HG03442 (cell line): ENCODE results near the gene ZNF780A.
"Not testable (repeated sequence)": the region's sequence is repeated elsewhere in the genome, so short reads cannot be mapped to it uniquely, and the experiment has no call there.

Experiments
- ATAC-seq: cut with Tn5 transposase; IDR thresholded peaks from one replicate; pipeline ENCODE4 v1.9.1; 2021; ENCODE audit warnings: mild to moderate bottlenecking, moderate library complexity; ENCODE audit not compliant: unreplicated experiment

Gene ZNF780A

DNA sequence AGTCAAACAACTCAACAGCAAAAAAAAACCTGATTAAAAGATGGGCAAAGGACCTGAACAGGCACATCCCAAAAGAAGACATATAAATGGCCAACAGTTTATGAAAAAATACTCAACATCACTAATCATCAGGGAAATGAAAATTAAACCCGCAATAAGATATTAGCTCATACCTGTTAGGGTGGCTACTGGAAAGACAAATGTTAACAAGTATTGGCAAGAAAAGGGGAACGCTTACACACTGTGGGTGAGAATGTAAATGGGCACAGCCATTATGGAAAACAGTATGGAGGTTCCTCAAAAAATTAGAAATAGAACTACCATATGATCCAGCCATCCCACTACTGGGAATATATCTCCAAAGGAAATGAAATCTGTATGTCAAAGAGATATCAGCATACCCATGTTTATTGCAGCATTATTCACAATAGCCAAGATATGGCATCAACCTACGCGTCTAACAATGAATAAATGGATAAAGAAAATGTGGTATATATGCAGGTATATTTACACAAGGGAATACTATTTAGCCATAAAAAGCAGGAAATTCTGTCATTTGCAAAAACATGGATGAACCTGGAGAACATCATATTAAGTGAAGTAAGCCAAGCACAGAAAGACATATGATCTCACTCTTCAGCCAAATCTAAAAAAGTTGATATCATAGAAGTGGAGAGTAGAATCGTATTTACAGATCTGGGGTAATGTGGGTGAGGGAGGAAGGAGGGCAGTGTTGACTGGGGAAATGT is 2.3 kb downstream of the ZNF780A start:
- ATAC-seq: no peak

DNA sequence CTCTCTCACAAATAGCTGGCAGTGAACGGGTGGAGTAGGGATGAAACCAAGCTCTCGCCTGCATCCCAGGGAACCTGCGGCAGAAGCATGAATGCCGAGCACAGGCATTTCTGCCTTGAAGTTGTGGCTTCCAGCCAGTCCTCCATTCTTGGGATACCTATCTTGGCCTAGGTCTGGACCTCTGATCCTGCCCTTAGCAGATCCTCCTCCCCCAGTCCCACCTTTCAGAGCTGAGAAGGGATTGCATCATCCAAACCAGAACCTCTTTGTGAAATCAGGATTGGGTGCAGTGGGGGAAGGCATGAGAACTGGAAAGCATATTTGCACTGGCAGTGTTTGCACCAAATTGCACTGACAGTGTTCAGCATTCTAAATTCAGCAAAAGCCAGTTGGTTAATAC is 5.8 kb downstream of the ZNF780A start:
- no peak for ATAC-seq

DNA sequence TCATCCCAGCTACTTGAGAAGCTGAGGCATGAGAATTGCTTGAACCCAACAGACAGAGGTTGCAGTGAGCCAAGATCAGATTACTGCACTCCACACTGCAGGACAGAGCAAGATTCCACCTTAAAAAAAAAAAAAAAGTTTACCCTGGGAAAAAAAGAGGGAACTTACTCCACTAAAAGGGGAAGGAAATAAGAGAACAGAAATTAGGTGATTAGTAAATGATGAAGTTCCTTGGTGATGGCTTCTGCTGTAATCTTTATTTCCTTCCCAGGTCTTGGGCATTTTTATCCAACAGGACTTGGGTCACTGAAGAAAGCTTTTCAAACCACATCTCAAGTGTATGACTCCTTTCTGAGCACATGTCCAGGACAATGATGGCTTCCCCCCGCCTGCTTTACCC is 9.3 kb downstream of the ZNF780A start:
- no peak for ATAC-seq

DNA sequence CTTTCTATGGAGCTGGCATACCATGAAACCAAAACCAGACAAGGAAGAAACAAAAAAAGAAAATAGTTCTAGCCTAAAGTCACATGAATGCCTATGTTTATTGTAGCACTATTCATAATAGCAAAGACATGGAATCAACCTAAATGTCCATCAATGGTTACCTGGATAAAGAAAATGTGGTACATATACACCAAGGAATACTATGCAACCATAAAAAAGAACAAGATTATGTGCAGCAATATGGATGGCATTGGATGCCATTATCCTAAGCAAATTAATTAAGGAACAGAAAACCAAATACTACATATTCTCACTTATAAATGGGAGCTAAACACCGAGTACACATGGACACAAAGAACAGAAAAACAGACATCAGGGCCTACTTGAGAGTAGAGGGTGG is 10.5 kb downstream of the ZNF780A start:
- ATAC-seq: no peak

DNA sequence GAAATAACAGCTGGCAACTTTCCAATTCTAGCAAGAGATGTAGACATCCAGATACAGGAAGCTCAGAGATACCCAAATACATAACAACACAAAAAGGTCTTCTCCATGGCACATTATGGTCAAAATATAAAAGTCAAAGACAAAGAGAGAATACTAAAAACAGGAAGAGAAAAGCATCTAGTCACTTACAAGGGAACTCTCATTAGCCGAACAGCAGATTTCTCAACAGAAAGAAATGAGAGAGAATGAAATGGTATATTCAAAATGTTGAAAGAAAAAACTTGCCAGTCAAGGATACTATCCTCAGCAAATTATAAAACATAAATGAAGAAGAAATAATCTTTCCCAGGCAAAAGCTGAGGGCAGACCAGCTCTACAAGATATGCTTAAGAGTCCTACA is 12.4 kb downstream of the ZNF780A start:
- no peak for ATAC-seq

DNA sequence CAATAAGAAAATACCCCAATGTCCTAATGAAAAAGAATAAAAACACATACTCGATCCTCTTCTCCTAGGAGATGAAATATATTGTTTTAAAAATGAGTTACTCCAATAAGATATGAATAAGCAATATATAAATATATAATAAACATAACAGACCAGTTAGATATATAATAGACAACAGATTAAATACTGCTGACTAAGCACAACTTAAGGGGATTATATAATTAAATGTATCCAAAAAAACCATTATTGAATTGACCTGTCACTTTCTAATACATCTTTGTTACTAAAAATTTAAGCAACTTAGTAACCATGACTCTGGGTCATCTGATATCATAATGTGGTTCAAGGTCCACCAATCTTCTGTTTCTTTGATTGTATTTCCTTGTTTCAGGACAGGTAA is 20.7 kb downstream of the ZNF780A start:
- ATAC-seq: no peak

DNA sequence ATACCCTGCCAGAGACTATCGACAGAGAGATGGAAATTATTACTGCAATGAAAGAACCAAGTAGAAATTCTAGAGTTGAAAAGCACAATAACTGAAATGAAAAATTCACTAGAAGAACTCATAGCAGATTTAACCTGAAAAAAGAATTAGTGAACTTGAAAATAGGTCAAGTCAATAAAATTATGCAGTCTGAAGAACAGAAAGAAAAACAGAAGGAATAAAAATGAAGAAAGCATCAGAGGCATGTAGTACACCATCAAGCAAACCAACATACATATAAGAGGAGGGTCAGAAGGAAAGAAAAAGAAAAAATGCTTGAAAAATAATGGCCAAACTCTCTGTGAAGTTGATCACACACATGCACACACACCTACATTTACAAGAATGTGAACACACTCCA is 31.1 kb downstream of the ZNF780A start:
- ATAC-seq: no peak

DNA sequence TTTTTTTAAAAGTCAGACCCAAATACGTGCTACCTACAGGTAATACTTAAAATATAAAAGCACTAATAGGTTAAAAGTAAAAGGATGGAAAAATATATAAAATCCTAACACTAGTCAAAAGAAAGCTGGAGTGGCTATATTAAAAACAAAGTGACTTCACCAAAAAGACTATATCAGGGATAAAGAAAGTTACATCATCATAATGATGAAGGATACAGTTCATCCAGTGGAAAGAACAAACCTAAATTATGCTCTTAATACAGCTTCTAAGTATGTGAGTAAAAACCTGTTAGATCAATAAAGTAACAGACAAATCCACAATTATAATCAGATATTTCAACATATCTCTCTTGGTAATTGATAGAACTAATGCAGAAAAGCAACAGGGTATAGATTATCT is 33.6 kb downstream of the ZNF780A start:
- no peak for ATAC-seq

DNA sequence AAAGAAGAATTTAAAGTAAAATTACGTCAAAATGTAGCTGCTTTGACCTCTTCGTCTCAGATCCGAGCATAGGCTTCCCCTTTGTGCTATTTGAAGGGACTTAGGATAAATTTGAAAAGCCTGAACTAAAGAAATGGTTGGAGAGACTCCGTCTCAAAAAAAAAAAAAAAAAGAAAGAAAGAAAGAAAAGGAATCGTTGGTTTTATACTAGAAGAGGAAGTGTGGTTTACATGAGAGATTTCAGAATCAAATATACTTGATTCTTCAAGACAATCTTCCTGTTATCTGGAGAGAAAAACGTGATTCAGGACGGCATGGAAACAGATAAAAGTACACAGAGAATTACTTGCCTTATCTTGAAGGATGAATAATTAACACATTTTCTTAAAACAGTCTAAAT is 34.2 kb downstream of the ZNF780A start:
- no peak for ATAC-seq

DNA sequence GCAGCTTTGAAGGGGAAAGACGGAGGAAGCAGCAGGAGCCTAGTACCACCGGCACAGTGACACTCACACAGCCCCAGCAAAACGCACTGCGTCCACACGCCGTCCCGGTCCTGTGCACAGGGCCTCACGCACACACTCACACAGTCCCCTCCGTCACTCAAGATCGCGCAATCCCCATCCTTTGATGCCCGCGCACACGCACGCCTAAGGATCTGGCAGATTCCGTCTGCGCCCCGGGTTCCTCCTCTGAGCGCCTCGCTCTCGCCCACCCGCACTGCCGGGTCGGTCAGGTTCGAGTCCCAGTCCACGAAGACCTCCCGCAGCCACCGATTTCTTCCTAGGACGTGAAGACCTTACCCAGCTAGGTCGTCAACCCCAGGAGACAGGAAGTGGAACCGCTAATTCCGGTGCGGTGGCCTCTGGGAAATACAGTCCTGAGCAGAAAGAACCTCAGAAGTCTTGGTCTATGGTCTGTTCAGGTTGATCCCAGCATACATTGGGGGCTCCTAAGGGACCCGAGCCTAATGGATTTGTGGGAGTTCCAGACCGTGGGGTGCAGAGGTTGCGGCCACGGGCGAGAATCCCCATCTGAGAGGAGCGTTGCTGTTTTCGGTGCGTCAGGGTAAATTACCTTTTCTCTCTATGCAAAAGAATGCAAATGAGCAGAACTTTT is 34.8 kb downstream of the ZNF780A start, which contains the start of gene ZNF780B:
Gene ZNF780B (minus strand): TSS at position 400 of the 673 bp plus-strand sequence. CDS start 5,899 bp downstream, outside the sequence.
- ATAC-seq: peak; percentile 77

DNA sequence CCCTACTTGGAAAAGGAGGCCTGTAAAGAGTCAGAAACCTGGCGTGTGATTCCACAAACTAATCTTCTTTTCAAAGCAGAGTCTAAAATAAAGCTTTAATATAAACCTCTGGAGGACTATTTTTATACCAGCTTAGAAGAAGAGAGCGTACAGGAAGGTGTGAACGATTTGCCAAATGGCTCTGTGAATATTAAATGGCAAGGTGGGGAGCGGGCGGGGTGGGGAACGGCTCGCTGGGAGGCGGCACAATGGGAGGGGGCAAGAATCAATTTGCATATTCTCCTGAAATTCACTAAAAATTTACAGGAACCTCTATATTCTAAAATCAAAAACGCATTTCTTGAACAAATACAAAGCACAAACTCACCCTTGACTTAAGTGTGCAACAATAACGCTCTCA is 35.7 kb downstream of the ZNF780A start:
- ATAC-seq: no peak

DNA sequence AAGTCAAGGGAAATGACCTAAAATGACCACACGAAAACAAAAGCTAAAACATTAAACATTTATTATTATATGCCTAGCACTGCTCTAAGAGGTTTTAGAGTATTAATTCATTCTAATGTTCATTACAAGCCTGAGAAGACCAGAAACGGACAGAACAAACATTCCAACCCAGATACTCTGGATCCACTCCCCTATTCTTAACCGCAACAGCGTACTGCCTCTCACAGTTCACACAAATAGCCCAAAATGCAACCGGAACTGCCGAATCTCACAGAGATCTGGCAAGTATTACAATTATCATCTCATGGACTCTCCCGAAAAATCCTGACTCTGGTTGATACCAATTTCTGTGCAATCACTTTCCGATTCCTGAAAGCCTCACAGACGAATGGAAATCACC is 36.1 kb downstream of the ZNF780A start:
- no peak for ATAC-seq

DNA sequence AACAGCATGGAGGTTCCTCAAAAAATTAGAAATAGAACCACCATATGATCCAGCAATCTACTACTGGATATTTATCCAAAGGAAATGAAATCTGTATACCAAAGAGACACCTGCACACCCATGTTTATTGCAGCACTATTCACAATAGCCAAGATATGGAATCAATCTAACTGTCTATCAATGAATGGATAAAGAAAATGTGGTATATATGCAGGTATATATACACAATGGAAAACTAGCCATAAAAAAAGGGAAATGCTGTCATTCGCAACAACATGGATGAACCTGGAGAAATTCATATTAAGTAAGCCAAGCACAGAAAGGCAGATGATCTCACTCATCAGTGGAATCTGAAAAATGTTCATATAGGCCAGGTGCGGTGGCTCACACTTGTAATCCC is 37.3 kb downstream of the ZNF780A start:
- ATAC-seq: no peak

DNA sequence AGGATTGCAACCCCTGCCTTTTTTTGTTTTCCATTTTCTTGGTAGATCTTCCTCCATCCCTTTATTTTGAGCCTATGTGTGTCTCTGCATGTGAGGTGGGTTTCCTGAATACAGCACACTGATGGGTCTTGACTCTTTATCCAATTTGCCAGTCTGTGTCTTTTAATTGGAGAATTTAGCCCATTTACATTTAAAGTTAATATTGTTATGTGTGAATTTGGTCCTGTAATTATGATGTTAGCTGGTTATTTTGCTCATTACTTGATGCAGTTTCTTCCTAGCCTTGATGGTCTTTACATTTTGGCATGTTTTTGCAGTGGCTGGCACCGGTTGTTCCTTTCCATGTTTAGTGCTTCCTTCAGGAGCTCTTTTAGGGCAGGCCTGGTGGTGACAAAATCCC is 49.0 kb downstream of the ZNF780A start:
- ATAC-seq: not testable (repeated sequence)

DNA sequence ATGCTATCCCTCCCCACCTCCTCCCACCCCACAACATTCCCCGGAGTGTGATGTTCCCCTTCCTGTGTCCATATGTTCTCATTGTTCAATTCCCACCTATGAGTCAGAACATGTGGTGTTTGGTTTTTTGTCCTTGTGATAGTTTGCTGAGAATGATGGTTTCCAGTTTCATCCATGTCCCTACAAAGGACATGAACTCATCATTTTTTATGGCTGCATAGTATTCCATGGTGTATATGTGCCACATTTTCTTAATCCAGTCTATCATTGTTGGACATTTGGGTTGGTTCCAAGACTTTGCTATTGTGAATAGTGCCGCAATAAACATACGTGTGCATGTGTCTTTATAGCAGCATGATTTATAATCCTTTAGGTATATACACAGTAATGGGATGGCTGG is 52.7 kb downstream of the ZNF780A start:
- ATAC-seq: not testable (repeated sequence)

DNA sequence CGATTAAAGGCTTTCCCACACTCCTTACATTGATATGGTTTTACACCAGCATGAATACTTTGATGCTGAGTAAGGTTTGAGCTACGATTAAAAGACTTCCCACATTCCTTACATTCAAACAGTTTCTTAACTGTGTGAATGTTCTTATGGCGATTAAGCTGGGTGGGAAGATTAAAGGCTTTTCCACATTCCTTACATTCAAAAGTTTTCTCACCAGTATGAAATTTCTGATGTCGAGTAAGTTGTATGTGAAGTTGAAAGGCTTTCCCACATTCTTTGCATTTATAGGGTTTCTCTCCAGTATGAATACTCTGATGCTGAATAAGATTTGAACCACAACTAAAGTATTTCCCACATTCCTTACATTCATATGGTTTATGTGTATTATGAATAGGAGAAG is 54.7 kb downstream of the ZNF780A start:
- no peak for ATAC-seq

DNA sequence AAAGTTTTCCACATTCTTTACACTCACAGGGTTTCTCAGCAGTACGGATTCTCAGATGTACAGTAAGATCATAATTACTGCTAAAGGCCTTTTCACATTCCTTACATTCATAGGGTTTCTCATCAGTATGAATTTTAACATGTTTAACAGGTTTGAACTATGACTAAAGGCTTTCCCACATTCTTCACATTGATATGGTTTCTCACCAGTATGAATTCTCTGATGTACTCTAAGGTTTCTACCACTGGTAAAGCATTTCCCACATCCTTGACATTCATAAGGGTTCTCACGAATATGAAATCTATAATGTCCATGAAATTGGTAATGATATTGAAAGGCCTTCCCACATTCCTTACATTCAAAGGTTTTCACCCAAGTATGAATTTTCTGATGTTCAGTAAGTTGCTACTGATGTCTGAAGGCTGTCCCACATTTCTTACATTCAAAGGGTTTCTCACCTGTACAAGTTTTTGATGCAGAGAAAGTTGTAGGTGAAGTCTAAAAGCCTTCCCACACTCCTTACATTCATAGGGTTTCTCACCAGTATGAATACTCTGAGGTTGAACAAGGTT is 56.7 kb downstream of the ZNF780A start:
- ATAC-seq: no peak

DNA sequence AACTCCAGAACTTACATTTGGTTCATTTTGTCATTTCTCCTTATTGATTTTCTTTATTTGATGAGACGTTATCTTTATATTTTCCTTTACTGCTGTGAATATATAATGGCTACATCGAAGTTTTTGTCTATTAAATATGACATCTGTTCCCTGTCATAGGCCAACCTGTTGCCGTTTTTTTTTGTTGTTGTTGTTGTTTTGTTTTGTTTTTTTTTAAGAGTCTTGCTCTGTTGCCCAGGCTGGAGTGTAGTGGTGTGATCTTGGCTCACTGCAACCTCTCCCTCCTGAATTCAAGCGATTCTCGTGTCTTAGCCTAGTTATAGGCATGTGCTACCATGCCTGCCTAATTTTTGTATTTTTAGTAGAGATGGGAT is 64.2 kb downstream of the ZNF780A start:
- ATAC-seq: no peak

DNA sequence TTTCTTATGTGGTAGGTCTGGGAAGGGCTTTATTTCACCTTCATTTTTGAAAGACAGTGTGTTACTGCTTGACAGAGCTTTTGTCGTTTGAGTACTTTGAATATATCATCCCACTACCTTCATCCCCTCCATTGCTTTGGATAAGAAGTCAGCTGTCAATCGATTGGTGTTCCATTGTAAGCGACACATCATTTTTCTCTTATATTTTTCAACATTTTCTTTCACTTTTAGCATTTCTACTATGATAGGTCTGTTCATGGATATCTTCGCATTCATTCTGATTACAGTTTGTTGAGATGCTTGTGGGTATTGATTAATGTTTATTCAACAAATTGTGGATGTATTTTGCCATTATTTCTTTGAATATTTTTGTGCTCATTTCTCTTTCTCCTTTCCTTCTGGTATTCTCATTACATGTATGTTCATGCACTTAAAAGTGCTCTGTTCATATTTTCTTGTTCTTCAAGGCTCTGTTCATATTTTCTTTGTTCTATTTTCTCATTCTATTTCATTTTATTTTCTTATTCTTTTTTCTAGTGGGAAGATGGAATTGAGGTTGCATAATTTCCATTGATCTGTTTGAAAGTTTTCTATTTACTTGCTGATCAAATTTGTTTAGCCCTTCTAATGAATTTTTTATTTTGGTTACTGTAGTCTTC is 64.7 kb downstream of the ZNF780A start:
- no peak for ATAC-seq

DNA sequence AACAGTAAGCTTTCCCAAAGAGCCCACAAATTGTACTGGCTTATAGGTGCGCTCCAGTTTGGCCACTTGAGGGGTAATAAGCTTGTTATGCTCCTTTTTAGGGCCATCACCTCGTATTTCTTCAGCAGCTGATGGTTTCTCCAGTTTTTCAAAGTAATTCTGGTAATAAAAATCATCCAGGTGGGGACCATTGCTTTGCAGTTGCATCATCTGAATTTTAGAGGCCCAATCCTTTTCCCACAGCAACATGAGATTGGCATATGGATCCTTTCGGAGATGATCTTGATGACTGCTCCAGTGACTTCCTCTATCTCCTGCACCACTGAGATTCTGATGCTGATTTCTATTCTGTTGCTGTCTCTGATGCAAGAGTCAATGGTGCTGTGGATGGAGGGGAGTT is 66.8 kb downstream of the ZNF780A start:
- ATAC-seq: no peak
